Ovary (tissue), 9 donors: ENCODE measurements around the gene VEPH1. TPM values are rescaled to one million over a fixed set of nuclear protein-coding genes. Genes with fewer than 3 reads are reported as not detected.

Source experiments
- DNase-seq, 5 donors: peaks; one replicate each; pipeline ENCODE4 v3.0.0-alpha.2; 2019 to 2020
- H3K27ac ChIP-seq, 2 donors: fragments of 200-600 bp; one replicate each; pipeline versions ENCODE4 v1.5.1 to v1.8.0; 2019 to 2022
- H3K27me3 ChIP-seq: fragments of 200-600 bp; one replicate; pipeline ENCODE4 v1.8.0; 2022
- H3K36me3 ChIP-seq: fragments of 200-600 bp; sonication (generic); one replicate; pipeline ENCODE4 v1.5.1; 2019
- H3K4me1 ChIP-seq: one replicate; pipeline ENCODE4 v1.8.1; 2013; ENCODE audit warnings: mild to moderate bottlenecking, moderate library complexity; ENCODE audit not compliant: insufficient read depth
- H3K4me3 ChIP-seq: fragments of 200-600 bp; sonication (generic); one replicate; pipeline ENCODE4 v1.5.1; 2017
- H3K9me3 ChIP-seq, 2 donors: fragments of 200-600 bp in 1 of 2; sonication (generic) in 1 of 2; one replicate each; pipeline versions ENCODE4 v1.5.1 to v1.8.1; 2013 to 2019; ENCODE audit warnings: mild to moderate bottlenecking in 1 of 2, moderate library complexity in 1 of 2
- CTCF ChIP-seq, 3 donors: fragments of 450-650 bp in 2 of 3; fragments of 200-600 bp in 1 of 3; IDR thresholded peaks; one replicate each; pipeline versions ENCODE4 v1.5.1 to v1.8.0; 2016 to 2022; ENCODE audit warnings: antibody characterized with exemption in 3 of 3, mild to moderate bottlenecking in 1 of 3
- EP300 ChIP-seq: sonication (generic); formaldehyde crosslinking; IDR thresholded peaks from one replicate; pipeline ENCODE4 v1.6.1; 2017; ENCODE audit warnings: antibody characterized with exemption
- POLR2A ChIP-seq: fragments of 450-650 bp; IDR thresholded peaks from one replicate; pipeline ENCODE4 v1.6.1; 2017; ENCODE audit warnings: antibody characterized with exemption, mild to moderate bottlenecking, moderate library complexity
- WGBS, 3 donors: extraction: QIAGEN DNeasy Blood & Tissue Kit in 1 of 3; methylation state at CpG; one replicate each; pipeline versions ENCODE4 v1.1.5 to v1.1.7; 2013 to 2017; 5-methylcytosine and 5-hydroxymethylcytosine counted together
- intact Hi-C, 4 donors: fragments of 100-400 bp; cut with DNase I; formaldehyde crosslinking; loops; one replicate each; pipeline versions ENCODE4 v1.11.0 to v1.15.1; 2022 to 2023
- polyA plus RNA-seq, 2 donors: library from polyadenylated mRNA; stranded (reverse); fragments of 200-250 nt in 1 of 2; fragments of 350-450 nt in 1 of 2; fragmentation: Illumina TruSeq in 1 of 2; extraction: RNeasy Lipid Tissue Mini Kit (QIAGEN cat#74804) in 1 of 2; gene quantifications; one replicate each; pipeline ENCODE4 v1.2.3, GENCODE V29; 2013 to 2014
- total RNA-seq, 7 donors: library from RNA; depleted of rRNA in 2 of 7; stranded (reverse); fragments of >200 nt in 2 of 7; fragmentation: NEBNext Ultra II Directional in 3 of 7; extraction: Animal tissue kit (Norgen Biotek cat#: 25700) in 3 of 7; gene quantifications; one replicate each; pipeline versions ENCODE4 v1.1.0 to v1.2.4, GENCODE V29; 2016 to 2023
- donor health status: DM: no; HTN: no; CAD: no; lungs with moderate emphysema.
- donor health status: DM: no; HTN: no; CAD: no.
- donor health status: Bipolar disorder and iron deficiency.
- donor health status: DM: yes; HTN: yes; CAD: no.
- donor health status: DM: no; HTN: no; CAD: no.
- donor health status: DM: yes; HTN: yes; CAD: no.

The VEPH1 gene
- total and polyA plus RNA-seq, 9 donors, result 0.23 to 4.6 (median 1.3) TPM; not detected in 1

- no peaks in the 10 kb centered on the region for H3K9me3 ChIP-seq
- intact Hi-C loops, result no loop called here
- H3K27ac ChIP-seq, result no peak overlapping the region
- WGBS, 3 donors, result 75 to 86% (median 76%) methylated on average over 3 of the region's 3 CpGs
- DNase-seq, result no peak
- no peaks in the 10 kb centered on the region for H3K36me3 ChIP-seq
- H3K27me3 ChIP-seq, result no peaks in the 10 kb centered on the region
- no peak overlapping the region for H3K4me3 ChIP-seq
- H3K4me1 ChIP-seq, result no peaks in the 10 kb centered on the region
- TF ChIP-seq EP300 (no peak), POLR2A (no peak), CTCF (IDR thresholded peaks at IDR 0.05) (no peak)
Measured at GRCh38 chr3:157420606-157421130, 82.5 kb downstream of the VEPH1 start.

- Histone ChIP-seq H3K9me3 (no peaks in the 10 kb centered on the region), H3K4me1 (no peaks in the 10 kb centered on the region), H3K4me3 (no peak overlapping the region), H3K36me3 (no peaks in the 10 kb centered on the region), H3K27me3 (no peaks in the 10 kb centered on the region), H3K27ac (no peak overlapping the region)
- intact Hi-C loops, result no loop called here
- TF ChIP-seq CTCF (IDR thresholded peaks at IDR 0.05) (no peak), POLR2A (no peak), EP300 (no peak)
- 79 to 85% (median 81%) methylated on average over 2 of the region's 2 CpGs for WGBS, 3 donors
- DNase-seq, result no peak
Measured at GRCh38 chr3:157418104-157418503, 85.1 kb downstream of the VEPH1 start.

GRCh38 chr3:157417247-157417646 lies 86.0 kb downstream of the VEPH1 start:
- Histone ChIP-seq H3K27me3 (no peaks in the 10 kb centered on the region), H3K4me1 (no peaks in the 10 kb centered on the region), H3K36me3 (no peaks in the 10 kb centered on the region), H3K27ac (no peak overlapping the region), H3K9me3 (no peaks in the 10 kb centered on the region), H3K4me3 (no peak overlapping the region)
- no peak for DNase-seq
- TF ChIP-seq EP300 (no peak), CTCF (IDR thresholded peaks at IDR 0.05) (no peak), POLR2A (no peak)
- intact Hi-C loops, result no loop called here
- WGBS, 3 donors, result 74 to 83% (median 82%) methylated on average over 2 of the region's 2 CpGs

GRCh38 chr3:157416347-157417087 lies 86.7 kb downstream of the VEPH1 start:
- H3K27me3 ChIP-seq, result no peaks in the 10 kb centered on the region
- no peak for TF ChIP-seq EP300
- TF ChIP-seq POLR2A, result no peak
- no peak for TF ChIP-seq CTCF (IDR thresholded peaks at IDR 0.05)
- no peak for DNase-seq
- intact Hi-C loops, result no loop called here
- WGBS, 3 donors, result 62 to 72% (median 68%) methylated on average over 3 of the region's 3 CpGs
- H3K9me3 ChIP-seq, result no peaks in the 10 kb centered on the region
- no peak overlapping the region for H3K4me3 ChIP-seq
- no peak overlapping the region for H3K27ac ChIP-seq
- H3K4me1 ChIP-seq, result no peaks in the 10 kb centered on the region
- no peaks in the 10 kb centered on the region for H3K36me3 ChIP-seq
